Measurements from ENCODE around the gene DSCAML1. TPM values are rescaled to one million over a fixed set of nuclear protein-coding genes. Genes with fewer than 3 reads are reported as not detected.

The DSCAML1 gene
- total RNA-seq, 4 donors from 2014 or later = 0.29 to 29.1 (median 3.4) TPM

DNA sequence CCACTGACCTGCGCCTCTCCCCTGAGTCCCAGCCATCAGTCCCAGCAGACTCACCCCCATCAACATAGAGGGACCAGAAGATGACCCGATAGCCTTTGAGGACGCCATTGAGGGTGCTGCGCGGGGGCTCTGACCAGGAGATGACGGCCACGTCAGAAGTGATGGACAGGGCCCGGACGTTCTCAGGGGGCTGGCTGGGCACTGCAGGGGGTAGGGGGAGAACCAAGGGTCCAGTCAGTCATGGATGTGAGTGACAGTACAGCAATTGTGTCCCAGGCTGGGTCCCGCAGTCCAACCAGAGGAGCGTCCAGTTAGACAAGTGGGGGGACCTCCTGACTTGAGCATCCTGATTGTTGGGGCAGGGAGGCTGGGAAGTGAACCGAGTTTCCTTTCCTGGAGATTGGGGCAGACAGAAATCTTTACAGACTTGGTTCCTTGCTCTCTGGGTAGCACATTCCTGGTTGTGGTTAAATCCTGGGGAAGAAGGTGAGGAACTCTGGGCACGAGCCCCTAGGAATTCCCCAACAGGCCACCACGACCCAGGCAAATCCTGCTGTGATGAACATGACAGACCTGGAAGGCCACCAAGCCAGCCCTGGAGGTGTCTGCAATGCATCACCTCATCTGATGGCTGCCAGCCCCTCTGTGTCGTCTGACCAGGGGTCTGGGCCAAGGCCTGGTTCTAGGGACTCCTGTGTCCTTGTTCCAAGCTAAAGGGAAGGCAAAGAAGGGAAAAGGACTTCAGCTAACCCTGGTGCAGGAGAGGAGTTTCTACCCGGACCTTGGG lies 335.4 kb downstream of the DSCAML1 start:
- Histone ChIP-seq H3K27me3 (no peaks in the 10 kb centered on the region), H3K4me3 (no peak overlapping the region), H3K9me3 (no peaks in the 10 kb centered on the region), H3K36me3 (no peaks in the 10 kb centered on the region), H3K27ac (no peak overlapping the region), H3K4me1 (no peaks in the 10 kb centered on the region)
- intact Hi-C loops (cut with DNase I; ENCODE audit: low total_unique reads) = no loop called here
- DNase-seq = no peak
- no peak for TF ChIP-seq POLR2A (IDR thresholded peaks at IDR 0.05)
- TF ChIP-seq, protein P1, sequence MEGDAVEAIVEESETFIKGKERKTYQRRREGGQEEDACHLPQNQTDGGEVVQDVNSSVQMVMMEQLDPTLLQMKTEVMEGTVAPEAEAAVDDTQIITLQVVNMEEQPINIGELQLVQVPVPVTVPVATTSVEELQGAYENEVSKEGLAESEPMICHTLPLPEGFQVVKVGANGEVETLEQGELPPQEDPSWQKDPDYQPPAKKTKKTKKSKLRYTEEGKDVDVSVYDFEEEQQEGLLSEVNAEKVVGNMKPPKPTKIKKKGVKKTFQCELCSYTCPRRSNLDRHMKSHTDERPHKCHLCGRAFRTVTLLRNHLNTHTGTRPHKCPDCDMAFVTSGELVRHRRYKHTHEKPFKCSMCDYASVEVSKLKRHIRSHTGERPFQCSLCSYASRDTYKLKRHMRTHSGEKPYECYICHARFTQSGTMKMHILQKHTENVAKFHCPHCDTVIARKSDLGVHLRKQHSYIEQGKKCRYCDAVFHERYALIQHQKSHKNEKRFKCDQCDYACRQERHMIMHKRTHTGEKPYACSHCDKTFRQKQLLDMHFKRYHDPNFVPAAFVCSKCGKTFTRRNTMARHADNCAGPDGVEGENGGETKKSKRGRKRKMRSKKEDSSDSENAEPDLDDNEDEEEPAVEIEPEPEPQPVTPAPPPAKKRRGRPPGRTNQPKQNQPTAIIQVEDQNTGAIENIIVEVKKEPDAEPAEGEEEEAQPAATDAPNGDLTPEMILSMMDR (IDR thresholded peaks at IDR 0.05) = no peak

DNA sequence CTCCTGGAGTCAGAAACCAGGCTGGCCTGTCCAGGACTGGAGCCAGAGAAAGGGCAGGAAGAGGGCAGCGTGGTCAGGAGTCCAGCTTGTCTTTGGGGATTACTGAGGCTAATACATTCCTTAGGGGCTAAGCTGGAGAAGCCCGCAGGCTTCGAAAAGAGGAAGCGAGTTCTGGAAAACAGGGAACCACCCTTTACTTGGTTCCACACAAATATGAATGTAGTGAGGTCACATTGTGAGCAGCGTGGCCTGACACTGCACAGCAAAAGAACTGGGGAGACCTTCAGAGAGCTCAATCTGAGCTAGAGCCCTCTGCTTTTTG lies 337.1 kb downstream of the DSCAML1 start:
- Histone ChIP-seq H3K27ac (no peak overlapping the region), H3K9me3 (no peaks in the 10 kb centered on the region), H3K4me1 (no peaks in the 10 kb centered on the region), H3K4me3 (no peak overlapping the region), H3K27me3 (no peaks in the 10 kb centered on the region), H3K36me3 (no peaks in the 10 kb centered on the region)
- TF ChIP-seq POLR2A (IDR thresholded peaks at IDR 0.05) = no peak
- TF ChIP-seq, protein P1 (IDR thresholded peaks at IDR 0.05) = no peak
- intact Hi-C loops (cut with DNase I; ENCODE audit: low total_unique reads) = no loop called here
- DNase-seq = no peak

DNA sequence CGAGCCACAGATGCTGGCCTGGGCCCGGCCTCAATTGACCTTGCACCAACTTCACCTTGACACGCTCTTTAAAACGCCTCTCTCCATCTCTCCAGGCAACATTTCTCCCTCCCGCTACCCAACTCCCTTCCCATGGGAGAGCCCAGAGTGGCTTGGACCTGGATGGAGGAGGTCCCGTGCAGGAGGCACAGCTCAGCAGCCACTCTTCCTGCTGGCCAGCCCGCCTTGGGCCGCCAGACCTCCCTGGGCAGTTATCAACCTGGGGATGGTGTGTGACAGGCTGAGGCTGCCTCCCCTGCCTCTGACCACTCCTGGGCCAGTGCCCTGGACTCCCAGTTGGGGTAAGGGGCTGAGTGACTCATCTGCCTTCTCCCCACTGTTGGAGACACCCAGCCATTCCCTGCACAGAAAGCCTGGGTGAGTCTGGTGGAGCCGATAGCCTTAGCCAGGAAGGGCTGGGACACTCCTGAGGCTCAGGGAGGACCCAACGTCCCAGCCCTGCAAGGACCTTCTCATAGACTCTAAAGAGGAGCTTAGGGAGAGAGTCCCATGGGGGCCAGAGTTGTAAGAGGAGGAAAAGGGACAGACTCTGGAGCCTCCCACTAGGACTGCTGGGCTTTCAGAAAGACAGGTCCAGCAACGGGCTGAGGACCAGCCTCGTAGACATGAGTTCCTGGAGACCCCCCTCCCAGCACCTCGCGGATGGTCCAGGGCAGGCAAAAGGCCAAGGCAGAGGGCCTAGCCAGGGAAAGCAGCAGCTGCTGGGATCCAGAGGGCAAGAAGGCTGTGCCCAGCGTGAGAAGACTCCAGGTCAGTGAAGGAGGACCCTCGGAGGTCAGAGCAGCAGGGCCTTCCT lies 337.7 kb downstream of the DSCAML1 start:
- Histone ChIP-seq H3K4me3 (no peak overlapping the region), H3K36me3 (no peaks in the 10 kb centered on the region), H3K27ac (no peak overlapping the region), H3K27me3 (no peaks in the 10 kb centered on the region), H3K4me1 (no peaks in the 10 kb centered on the region), H3K9me3 (peaks cover 0 to 5% of the 10 kb centered on the region in 2 donors)
- TF ChIP-seq, protein P1 (IDR thresholded peaks at IDR 0.05) = no peak
- DNase-seq = no peak
- intact Hi-C loops (cut with DNase I; ENCODE audit: low total_unique reads) = no loop called here

DNA sequence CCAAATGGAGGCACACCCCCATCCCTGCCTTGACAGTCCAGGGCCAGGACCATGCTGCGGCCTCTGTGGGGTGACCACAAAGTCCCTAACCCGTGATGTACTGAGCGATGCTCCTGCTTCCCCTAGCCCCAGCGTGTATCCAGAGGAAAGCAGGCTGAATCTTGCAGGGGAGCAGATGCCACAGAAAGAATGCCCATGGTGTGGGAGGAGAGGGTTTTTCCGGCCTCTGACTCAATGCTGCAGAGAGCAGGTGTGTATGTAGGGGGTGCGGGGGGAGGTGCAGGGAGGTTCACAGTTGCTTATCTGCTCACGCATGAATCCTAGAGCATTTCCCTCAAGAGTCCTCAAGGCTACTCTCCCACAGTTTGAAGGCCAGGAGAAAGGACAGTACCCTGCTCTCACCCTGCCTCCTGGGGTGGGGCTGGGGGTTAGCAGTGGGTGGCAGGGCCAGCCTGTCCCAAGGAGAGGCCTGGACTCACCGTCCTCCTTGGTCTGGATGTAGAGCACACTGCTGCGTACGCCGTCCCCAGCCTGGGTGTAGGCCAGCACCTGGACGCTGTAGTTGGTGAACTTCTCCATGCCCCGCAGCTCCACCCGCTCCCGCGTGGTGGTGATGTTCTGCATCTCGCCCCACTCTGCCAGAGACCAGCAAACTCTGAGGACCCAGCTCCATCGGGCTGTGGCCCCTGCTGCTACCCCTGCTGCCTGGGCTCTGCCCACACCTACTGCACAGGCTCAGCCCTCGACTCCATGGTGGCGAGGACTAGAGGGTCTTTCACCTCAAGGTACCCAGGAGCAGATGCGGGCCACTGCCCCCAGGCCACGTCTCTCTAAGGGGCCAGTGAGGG lies 338.5 kb downstream of the DSCAML1 start:
- TF ChIP-seq, protein P1 (IDR thresholded peaks at IDR 0.05) = no peak
- TF ChIP-seq POLR2A (IDR thresholded peaks at IDR 0.05) = no peak
- intact Hi-C loops (cut with DNase I; ENCODE audit: low total_unique reads) = no loop called here

More for the DNA sequence above, 338.5 kb downstream of the DSCAML1 start:
- Histone ChIP-seq H3K4me3 (no peak overlapping the region), H3K27ac (no peak overlapping the region), H3K36me3 (no peaks in the 10 kb centered on the region), H3K4me1 (no peaks in the 10 kb centered on the region), H3K9me3 (peaks cover 0 to 7% of the 10 kb centered on the region in 2 donors), H3K27me3 (no peaks in the 10 kb centered on the region)
- no peak for DNase-seq

Measured in uterus (tissue), 4 donors.